ENCODE measurements around the gene GTF3C5. TPM values are rescaled to one million over a fixed set of nuclear protein-coding genes. Genes with fewer than 3 reads are reported as not detected.

The GTF3C5 gene
- total and polyA plus RNA-seq, 9 of the 15 experiments (the other 6 are each of a cell fraction or from before 2014, with no cell fraction given), result 3.8 to 118 (median 83.7) TPM

DNA sequence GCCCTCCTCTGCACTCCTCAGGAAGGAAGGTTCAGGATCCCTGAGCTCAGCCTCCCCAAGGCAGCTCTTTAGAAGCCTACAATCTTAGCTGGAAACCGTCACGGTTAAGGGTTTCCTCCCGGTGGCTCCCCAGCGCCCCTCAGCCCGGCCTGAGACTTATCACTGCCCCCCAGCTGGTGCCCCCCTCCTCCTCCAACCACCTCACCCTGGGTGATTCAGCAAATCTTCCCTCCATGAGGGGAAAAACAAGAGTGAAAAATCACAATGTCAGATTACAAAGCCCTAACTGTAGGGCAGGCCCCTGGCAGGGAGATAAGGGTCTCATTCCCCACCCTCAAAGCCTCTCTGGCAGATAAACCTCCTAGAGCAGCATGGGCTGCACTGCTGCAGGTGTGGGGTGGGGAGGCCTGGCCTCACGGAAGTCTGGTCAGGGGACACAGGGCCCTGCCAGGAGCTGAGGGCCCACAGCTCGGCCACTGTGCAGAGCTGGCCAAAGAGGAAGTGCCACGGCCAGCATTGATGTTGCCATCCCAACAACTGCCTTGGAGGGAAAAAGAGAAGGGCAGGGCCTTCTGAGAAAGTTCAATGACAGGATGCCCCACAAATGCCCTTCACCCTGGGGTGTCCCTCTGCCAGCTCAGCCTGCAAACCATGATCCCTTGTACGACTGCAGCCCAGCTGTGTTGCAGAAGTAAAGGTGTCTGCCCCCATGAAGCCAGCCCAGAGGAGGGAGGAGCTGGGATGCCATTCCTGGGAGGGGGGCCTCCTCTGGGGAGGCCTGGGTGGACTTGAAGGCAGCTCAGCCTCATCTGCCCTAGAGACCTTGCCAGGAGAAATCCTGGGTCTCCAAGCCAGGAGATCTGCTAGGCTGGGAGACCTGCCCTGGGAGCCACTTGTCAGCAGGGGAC lies 26.5 kb upstream of the GTF3C5 start (continued):
- TF ChIP-seq XRCC5 (IDR thresholded peaks at IDR 0.05; ENCODE audit: low read depth, low read length) (0 out of 2 replicates have a peak, but pooled peaks have one; percentile 26), IRF9 (tag; IDR thresholded peaks at IDR 0.05) (no peak; the same call in 1 of the 2 replicates), GABPA (tag; conservative IDR thresholded peaks at IDR 0.05; ENCODE audit: low read depth) (peak; percentile 61), E2F8 (IDR thresholded peaks at IDR 0.05; ENCODE audit: low read depth, partially characterized antibody) (peak; percentile 70), CREB3L1 (IDR thresholded peaks at IDR 0.05; ENCODE audit: borderline replicate concordance, low read depth) (peak; percentile 59; the same call in 1 of the 2 replicates), PTTG1 (tag; IDR thresholded peaks at IDR 0.05; ENCODE audit: low read depth) (0 out of 2 replicates have a peak, but pooled peaks have one; percentile 31), JUND (IDR thresholded peaks at IDR 0.05; ENCODE audit: borderline replicate concordance, low read depth, low read length) (peak; percentile 90), JUND (tag; IDR thresholded peaks at IDR 0.05; ENCODE audit: borderline replicate concordance, low read depth, low read length) (peak; percentile 6; the same call in 1 of the 3 replicates), NCOA1 (IDR thresholded peaks at IDR 0.05; ENCODE audit: low read depth) (peak; percentile 96), TRIM24 (IDR thresholded peaks at IDR 0.05) (peak; percentile 94 to 97), POLR2B (IDR thresholded peaks at IDR 0.05; ENCODE audit: low read depth, partially characterized antibody) (no peak), PHB (CRISPR knock-in tag; IDR thresholded peaks at IDR 0.05) (no peak), NFXL1 (CRISPR knock-in tag; IDR thresholded peaks at IDR 0.05) (no peak), HES1 (IDR thresholded peaks at IDR 0.05; ENCODE audit: low read depth) (peak; percentile 86), NR2F6 (CRISPR knock-in tag; IDR thresholded peaks at IDR 0.05) (0 out of 2 replicates have a peak, but pooled peaks have one; percentile 2), MAX (CRISPR knock-in tag; IDR thresholded peaks at IDR 0.05) (peak; percentile 65), GATAD2A (IDR thresholded peaks at IDR 0.05) (peak; percentile 99), ETS2 (tag; IDR thresholded peaks at IDR 0.05; ENCODE audit: borderline replicate concordance, poor library complexity, severe bottlenecking) (no peak)
- TF ChIP-seq, protein P1, sequence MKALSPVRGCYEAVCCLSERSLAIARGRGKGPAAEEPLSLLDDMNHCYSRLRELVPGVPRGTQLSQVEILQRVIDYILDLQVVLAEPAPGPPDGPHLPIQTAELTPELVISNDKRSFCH (CRISPR knock-in tag; IDR thresholded peaks at IDR 0.05), result peak; percentile 46; the same call in 1 of the 2 replicates
- TF ChIP-seq, protein P1 (tag; IDR thresholded peaks at IDR 0.05), result peak; percentile 93
